Colonic mucosa (tissue), 4 donors: Measurements from ENCODE around the gene DISC1. TPM values are rescaled to one million over a fixed set of nuclear protein-coding genes. Genes with fewer than 3 reads are reported as not detected.
A peak's percentile ranks its signal among the peaks of the same experiment; 100 is the strongest.

Experiments used
- DNase-seq: peaks from one replicate; pipeline ENCODE4 v3.0.0-alpha.2; 2020
- H3K27ac ChIP-seq: fragments of 200-600 bp; one replicate; pipeline ENCODE4 v1.8.0; 2021
- H3K27me3 ChIP-seq: fragments of 200-600 bp; one replicate; pipeline ENCODE4 v1.8.0; 2021
- H3K36me3 ChIP-seq: fragments of 200-600 bp; one replicate; pipeline ENCODE4 v1.8.0; 2021
- H3K4me1 ChIP-seq: fragments of 200-600 bp; one replicate; pipeline ENCODE4 v1.8.0; 2021; ENCODE audit warnings: mild to moderate bottlenecking
- H3K4me3 ChIP-seq: fragments of 200-600 bp; one replicate; pipeline ENCODE4 v1.8.0; 2021
- H3K9ac ChIP-seq, 2 donors: one replicate each; pipeline ENCODE4 v1.7.0; 2013; ENCODE audit warnings: control low read depth in 2 of 2, low read depth in 2 of 2, low read length in 2 of 2
- H3K9me3 ChIP-seq: fragments of 200-600 bp; one replicate; pipeline ENCODE4 v1.8.0; 2021
- CTCF ChIP-seq: fragments of 200-600 bp; IDR thresholded peaks from one replicate; pipeline ENCODE4 v1.8.0; 2022; ENCODE audit warnings: antibody characterized with exemption, mild to moderate bottlenecking
- intact Hi-C: fragments of 100-400 bp; cut with DNase I; formaldehyde crosslinking; loops from one replicate; pipeline ENCODE4 v1.14.1; 2022
- total RNA-seq, 2 donors: library from RNA; stranded (reverse); fragmentation: NEBNext Ultra II Directional in 1 of 2; extraction: Animal tissue kit (Norgen Biotek cat#: 25700) in 1 of 2; gene quantifications; one replicate each; pipeline ENCODE4 v1.2.1, GENCODE V29; 2021
- donor health status: healthy.
- donor health status: DM: no; HTN: no; CAD: no.
- donor health status: DM: no; HTN: no; CAD: no.

DISC1 gene
- total RNA-seq, 2 donors from 2014 or later = 3.4 to 5.3 TPM

GRCh38 chr1:231688989-231689388 is 62.4 kb downstream of the DISC1 start:
- H3K9ac ChIP-seq = no peak overlapping the region
- H3K27me3 ChIP-seq = no peaks in the 10 kb centered on the region
- H3K4me3 ChIP-seq = no peak overlapping the region
- no peak for DNase-seq
- intact Hi-C loops = no loop called here
- no peaks in the 10 kb centered on the region for H3K4me1 ChIP-seq
- H3K36me3 ChIP-seq = no peaks in the 10 kb centered on the region
- H3K27ac ChIP-seq = no peak overlapping the region
- no peak for TF ChIP-seq CTCF
- H3K9me3 ChIP-seq = no peaks in the 10 kb centered on the region

GRCh38 chr1:231690059-231690458 is 63.5 kb downstream of the DISC1 start:
- no peaks in the 10 kb centered on the region for H3K36me3 ChIP-seq
- no peak overlapping the region for H3K27ac ChIP-seq
- DNase-seq = no peak
- H3K4me1 ChIP-seq = no peaks in the 10 kb centered on the region
- no peak for TF ChIP-seq CTCF
- H3K9me3 ChIP-seq = no peaks in the 10 kb centered on the region
- H3K4me3 ChIP-seq = no peak overlapping the region
- H3K27me3 ChIP-seq = no peaks in the 10 kb centered on the region
- H3K9ac ChIP-seq = no peak overlapping the region
- intact Hi-C loops = no loop called here

- intact Hi-C loops = no loop called here
- H3K4me1 ChIP-seq = no peaks in the 10 kb centered on the region
- DNase-seq = no peak
Observed at GRCh38 chr1:231691618-231692259, 65.1 kb downstream of the DISC1 start.

GRCh38 chr1:231693361-231694074 is 66.9 kb downstream of the DISC1 start:
- H3K4me3 ChIP-seq = no peak overlapping the region
- no peaks in the 10 kb centered on the region for H3K36me3 ChIP-seq
- intact Hi-C loops = no loop called here
- no peak for DNase-seq
- TF ChIP-seq CTCF = no peak
- no peaks in the 10 kb centered on the region for H3K27me3 ChIP-seq
- no peaks in the 10 kb centered on the region for H3K9me3 ChIP-seq
- H3K9ac ChIP-seq = no peak overlapping the region
- no peaks in the 10 kb centered on the region for H3K4me1 ChIP-seq
- no peak overlapping the region for H3K27ac ChIP-seq

More at GRCh38 chr1:231691618-231692259, 65.1 kb downstream of the DISC1 start:
- no peaks in the 10 kb centered on the region for H3K36me3 ChIP-seq
- no peak overlapping the region for H3K9ac ChIP-seq
- no peaks in the 10 kb centered on the region for H3K9me3 ChIP-seq
- no peak overlapping the region for H3K4me3 ChIP-seq
- H3K27ac ChIP-seq = no peak overlapping the region
- no peak for TF ChIP-seq CTCF
- H3K27me3 ChIP-seq = no peaks in the 10 kb centered on the region

GRCh38 chr1:231694075-231694431 is 67.5 kb downstream of the DISC1 start:
- no peaks in the 10 kb centered on the region for H3K9me3 ChIP-seq
- TF ChIP-seq CTCF = no peak
- intact Hi-C loops = no loop called here
- no peak overlapping the region for H3K27ac ChIP-seq
- no peaks in the 10 kb centered on the region for H3K4me1 ChIP-seq
- no peaks in the 10 kb centered on the region for H3K27me3 ChIP-seq
- peak overlapping the region in 1 of 2 donors; percentile 13 for H3K9ac ChIP-seq
- no peak for DNase-seq
- no peak overlapping the region for H3K4me3 ChIP-seq
- H3K36me3 ChIP-seq = no peaks in the 10 kb centered on the region
